RWPE2 (cell line): ENCODE measurements around the gene HOXB5.

Experiments used
- ATAC-seq: fragments of 200-7000 bp; cut with Tn5 transposase; 3 replicates; pipeline ENCODE4 v1.9.1; 2021; ENCODE audit warnings: low read depth
- DNase-seq: peaks from one replicate; pipeline ENCODE4 v3.0.0-alpha.2; 2020; ENCODE audit warnings: low spot score
- H3K27ac ChIP-seq: fragments of 450-650 bp; 2 replicates; pipeline ENCODE4 v1.5.1; 2017; ENCODE audit warnings: mild to moderate bottlenecking; ENCODE audit not compliant: poor library complexity, severe bottlenecking
- H3K27me3 ChIP-seq: fragments of 250-450 bp; sonication (Bioruptor Pico); 2 replicates; pipeline ENCODE4 v1.5.1; 2021; ENCODE audit warnings: mild to moderate bottlenecking, moderate library complexity; ENCODE audit not compliant: insufficient read depth, poor library complexity, severe bottlenecking
- H3K36me3 ChIP-seq: fragments of 250-450 bp; sonication (Bioruptor Pico); 2 replicates; pipeline ENCODE4 v1.5.1; 2020; ENCODE audit warnings: low read depth, mild to moderate bottlenecking, moderate library complexity
- H3K4me1 ChIP-seq: fragments of 250-450 bp; sonication (Bioruptor Pico); 2 replicates; pipeline ENCODE4 v1.5.1; 2021; ENCODE audit warnings: mild to moderate bottlenecking, moderate library complexity; ENCODE audit not compliant: insufficient read depth, poor library complexity, severe bottlenecking
- H3K4me3 ChIP-seq: fragments of 250-450 bp; sonication (Bioruptor Pico); 2 replicates; pipeline ENCODE4 v1.5.1; 2021; ENCODE audit warnings: mild to moderate bottlenecking, moderate library complexity; ENCODE audit not compliant: severe bottlenecking
- H3K9me3 ChIP-seq: fragments of 250-450 bp; sonication (Bioruptor Pico); 2 replicates; pipeline ENCODE4 v1.5.1; 2021; ENCODE audit warnings: mild to moderate bottlenecking, moderate library complexity; ENCODE audit not compliant: severe bottlenecking
- CTCF ChIP-seq: fragments of 450-650 bp; IDR thresholded peaks from one replicate; pipeline ENCODE4 v1.5.1; 2017; ENCODE audit warnings: mild to moderate bottlenecking, moderate library complexity; ENCODE audit not compliant: poor library complexity, severe bottlenecking

The HOXB5 gene

GRCh38 chr17:48553190-48553547 is 40.4 kb downstream of the HOXB5 start:
- Histone ChIP-seq H3K36me3 (peaks cover 19% of the 10 kb centered on the region), H3K4me1 (peaks cover 15% of the 10 kb centered on the region), H3K4me3 (no peak overlapping the region), H3K27me3 (no peaks in the 10 kb centered on the region), H3K9me3 (no peaks in the 10 kb centered on the region), H3K27ac (no peak overlapping the region)
- no peak for TF ChIP-seq CTCF
- DNase-seq (no peak), ATAC-seq (no peak)

GRCh38 chr17:48552466-48553189 is 41.0 kb downstream of the HOXB5 start:
- DNase-seq: no peak
- H3K4me3 ChIP-seq: no peak overlapping the region
- peaks cover 15% of the 10 kb centered on the region for H3K4me1 ChIP-seq
- ATAC-seq: no peak
- H3K9me3 ChIP-seq: no peaks in the 10 kb centered on the region
- peaks cover 19% of the 10 kb centered on the region for H3K36me3 ChIP-seq
- H3K27ac ChIP-seq: no peak overlapping the region
- H3K27me3 ChIP-seq: no peaks in the 10 kb centered on the region
- TF ChIP-seq CTCF: no peak

- Histone ChIP-seq H3K4me3 (no peak overlapping the region), H3K27ac (no peak overlapping the region), H3K27me3 (no peaks in the 10 kb centered on the region), H3K9me3 (no peaks in the 10 kb centered on the region), H3K36me3 (peaks cover 19% of the 10 kb centered on the region), H3K4me1 (peaks cover 11% of the 10 kb centered on the region)
- TF ChIP-seq CTCF: no peak
- no peak for ATAC-seq
- no peak for DNase-seq
These were observed 41.7 kb downstream of the HOXB5 start for GRCh38 chr17:48551596-48552465.

- ATAC-seq (no peak), DNase-seq (no peak)
- H3K9me3 ChIP-seq: no peaks in the 10 kb centered on the region
- peaks cover 19% of the 10 kb centered on the region for H3K36me3 ChIP-seq
- peaks cover 5% of the 10 kb centered on the region for H3K4me1 ChIP-seq
- TF ChIP-seq CTCF: no peak
- no peak overlapping the region for H3K4me3 ChIP-seq
- H3K27me3 ChIP-seq: no peaks in the 10 kb centered on the region
- no peak overlapping the region for H3K27ac ChIP-seq
These were observed 42.4 kb downstream of the HOXB5 start for GRCh38 chr17:48551214-48551555.
